Duodenal mucosa (tissue), 2 donors: ENCODE measurements around the gene LRRFIP1.

ENCODE experiments used
- H3K27ac ChIP-seq: one replicate; pipeline ENCODE4 v1.7.0; 2013; ENCODE audit warnings: low read depth, low read length
- H3K27me3 ChIP-seq, 2 donors: one replicate each; pipeline ENCODE4 v1.7.0; 2013; ENCODE audit warnings: low read length in 2 of 2, control low read depth in 1 of 2; ENCODE audit not compliant: insufficient read depth in 2 of 2, control insufficient read depth in 1 of 2
- H3K36me3 ChIP-seq, 2 donors: one replicate each; pipeline ENCODE4 v1.7.0; 2013; ENCODE audit warnings: low read length in 2 of 2, control low read depth in 1 of 2; ENCODE audit not compliant: insufficient read depth in 2 of 2, control insufficient read depth in 1 of 2
- H3K4me1 ChIP-seq, 2 donors: one replicate each; pipeline ENCODE4 v1.7.0; 2013; ENCODE audit warnings: low read length in 2 of 2, control low read depth in 1 of 2; ENCODE audit not compliant: insufficient read depth in 2 of 2, control insufficient read depth in 1 of 2
- H3K4me3 ChIP-seq, 2 donors: one replicate each; pipeline ENCODE4 v1.7.0; 2013; ENCODE audit warnings: low read length in 2 of 2, low read depth in 1 of 2
- H3K9ac ChIP-seq, 2 donors: one replicate each; pipeline ENCODE4 v1.7.0; 2013; ENCODE audit warnings: low read length in 2 of 2, low read depth in 1 of 2
- H3K9me3 ChIP-seq, 2 donors: one replicate each; pipeline ENCODE4 v1.7.0; 2013; ENCODE audit warnings: low read length in 2 of 2, control low read depth in 1 of 2; ENCODE audit not compliant: control insufficient read depth in 1 of 2

Gene LRRFIP1

GRCh38 chr2:237651761-237652160 is 24.4 kb downstream of the LRRFIP1 start:
- Histone ChIP-seq H3K9me3 (peaks cover 0 to 4% of the 10 kb centered on the region in 2 donors), H3K27me3 (no peaks in the 10 kb centered on the region), H3K4me1 (no peaks in the 10 kb centered on the region), H3K27ac (no peak overlapping the region), H3K9ac (no peak overlapping the region), H3K36me3 (no peaks in the 10 kb centered on the region), H3K4me3 (no peak overlapping the region)

- Histone ChIP-seq H3K27me3 (no peaks in the 10 kb centered on the region), H3K36me3 (no peaks in the 10 kb centered on the region), H3K9ac (no peak overlapping the region), H3K9me3 (peaks cover 0 to 4% of the 10 kb centered on the region in 2 donors), H3K4me1 (no peaks in the 10 kb centered on the region), H3K4me3 (no peak overlapping the region), H3K27ac (no peak overlapping the region)
These were observed 24.8 kb downstream of the LRRFIP1 start for GRCh38 chr2:237652181-237652580.

- no peaks in the 10 kb centered on the region for H3K27me3 ChIP-seq
- H3K27ac ChIP-seq: no peak overlapping the region
- H3K36me3 ChIP-seq: no peaks in the 10 kb centered on the region
- no peak overlapping the region for H3K9ac ChIP-seq
- no peak overlapping the region for H3K4me3 ChIP-seq
- no peaks in the 10 kb centered on the region for H3K4me1 ChIP-seq
- peaks cover 0 to 4% of the 10 kb centered on the region in 2 donors for H3K9me3 ChIP-seq
These were observed 25.5 kb downstream of the LRRFIP1 start for GRCh38 chr2:237652854-237653253.

GRCh38 chr2:237653776-237654558 is 26.6 kb downstream of the LRRFIP1 start:
- Histone ChIP-seq H3K9ac (no peak overlapping the region), H3K27ac (no peak overlapping the region), H3K36me3 (no peaks in the 10 kb centered on the region), H3K27me3 (no peaks in the 10 kb centered on the region), H3K4me1 (no peaks in the 10 kb centered on the region), H3K4me3 (no peak overlapping the region), H3K9me3 (peaks cover 0 to 4% of the 10 kb centered on the region in 2 donors)

- H3K27ac ChIP-seq: no peak overlapping the region
- H3K9me3 ChIP-seq: peaks cover 0 to 2% of the 10 kb centered on the region in 2 donors
- no peaks in the 10 kb centered on the region for H3K4me1 ChIP-seq
- H3K36me3 ChIP-seq: no peaks in the 10 kb centered on the region
- no peak overlapping the region for H3K4me3 ChIP-seq
- no peak overlapping the region for H3K9ac ChIP-seq
- H3K27me3 ChIP-seq: no peaks in the 10 kb centered on the region
These were observed 29.7 kb downstream of the LRRFIP1 start for GRCh38 chr2:237657063-237657462.

- H3K4me3 ChIP-seq: no peak overlapping the region
- H3K9me3 ChIP-seq: no peaks in the 10 kb centered on the region
- H3K4me1 ChIP-seq: peaks cover 9 to 17% of the 10 kb centered on the region in 2 donors
- H3K27me3 ChIP-seq: no peaks in the 10 kb centered on the region
- H3K36me3 ChIP-seq: no peaks in the 10 kb centered on the region
- H3K27ac ChIP-seq: no peak overlapping the region
- H3K9ac ChIP-seq: no peak overlapping the region
These were observed 33.1 kb downstream of the LRRFIP1 start for GRCh38 chr2:237660381-237660900.

GRCh38 chr2:237661270-237661669 is 33.9 kb downstream of the LRRFIP1 start:
- no peak overlapping the region for H3K9ac ChIP-seq
- no peaks in the 10 kb centered on the region for H3K36me3 ChIP-seq
- H3K27ac ChIP-seq: no peak overlapping the region
- no peaks in the 10 kb centered on the region for H3K9me3 ChIP-seq
- H3K27me3 ChIP-seq: no peaks in the 10 kb centered on the region
- peaks cover 9 to 17% of the 10 kb centered on the region in 2 donors for H3K4me1 ChIP-seq
- no peak overlapping the region for H3K4me3 ChIP-seq

- H3K36me3 ChIP-seq: no peaks in the 10 kb centered on the region
- peaks cover 9 to 17% of the 10 kb centered on the region in 2 donors for H3K4me1 ChIP-seq
- H3K4me3 ChIP-seq: no peak overlapping the region
These were observed 34.5 kb downstream of the LRRFIP1 start for GRCh38 chr2:237661799-237662328.

GRCh38 chr2:237662671-237663093 is 35.3 kb downstream of the LRRFIP1 start:
- peaks cover 9 to 17% of the 10 kb centered on the region in 2 donors for H3K4me1 ChIP-seq
- H3K27ac ChIP-seq: no peak overlapping the region
- no peak overlapping the region for H3K9ac ChIP-seq
- no peaks in the 10 kb centered on the region for H3K36me3 ChIP-seq
- H3K27me3 ChIP-seq: no peaks in the 10 kb centered on the region
- H3K9me3 ChIP-seq: no peaks in the 10 kb centered on the region
- H3K4me3 ChIP-seq: peak overlapping the region; percentile 37 to 50

More at GRCh38 chr2:237661799-237662328, 34.5 kb downstream of the LRRFIP1 start:
- Histone ChIP-seq H3K9ac (no peak overlapping the region), H3K9me3 (no peaks in the 10 kb centered on the region), H3K27ac (no peak overlapping the region), H3K27me3 (no peaks in the 10 kb centered on the region)

GRCh38 chr2:237663517-237664110 is 36.2 kb downstream of the LRRFIP1 start:
- Histone ChIP-seq H3K36me3 (no peaks in the 10 kb centered on the region), H3K4me1 (peaks cover 9 to 17% of the 10 kb centered on the region in 2 donors), H3K9ac (no peak overlapping the region), H3K27ac (no peak overlapping the region), H3K9me3 (no peaks in the 10 kb centered on the region), H3K4me3 (no peak overlapping the region), H3K27me3 (no peaks in the 10 kb centered on the region)
